ENCODE results near the gene LRCH3. TPM values are rescaled to one million over a fixed set of nuclear protein-coding genes. Genes with fewer than 3 reads are reported as not detected.
A peak's percentile ranks its signal among the peaks of the same experiment; 100 is the strongest.

Gene LRCH3
- total and polyA plus RNA-seq, 9 of the 15 experiments (the other 6 are each of a cell fraction or from before 2014, with no cell fraction given), result 4.6 to 75.3 (median 30.3) TPM

DNA sequence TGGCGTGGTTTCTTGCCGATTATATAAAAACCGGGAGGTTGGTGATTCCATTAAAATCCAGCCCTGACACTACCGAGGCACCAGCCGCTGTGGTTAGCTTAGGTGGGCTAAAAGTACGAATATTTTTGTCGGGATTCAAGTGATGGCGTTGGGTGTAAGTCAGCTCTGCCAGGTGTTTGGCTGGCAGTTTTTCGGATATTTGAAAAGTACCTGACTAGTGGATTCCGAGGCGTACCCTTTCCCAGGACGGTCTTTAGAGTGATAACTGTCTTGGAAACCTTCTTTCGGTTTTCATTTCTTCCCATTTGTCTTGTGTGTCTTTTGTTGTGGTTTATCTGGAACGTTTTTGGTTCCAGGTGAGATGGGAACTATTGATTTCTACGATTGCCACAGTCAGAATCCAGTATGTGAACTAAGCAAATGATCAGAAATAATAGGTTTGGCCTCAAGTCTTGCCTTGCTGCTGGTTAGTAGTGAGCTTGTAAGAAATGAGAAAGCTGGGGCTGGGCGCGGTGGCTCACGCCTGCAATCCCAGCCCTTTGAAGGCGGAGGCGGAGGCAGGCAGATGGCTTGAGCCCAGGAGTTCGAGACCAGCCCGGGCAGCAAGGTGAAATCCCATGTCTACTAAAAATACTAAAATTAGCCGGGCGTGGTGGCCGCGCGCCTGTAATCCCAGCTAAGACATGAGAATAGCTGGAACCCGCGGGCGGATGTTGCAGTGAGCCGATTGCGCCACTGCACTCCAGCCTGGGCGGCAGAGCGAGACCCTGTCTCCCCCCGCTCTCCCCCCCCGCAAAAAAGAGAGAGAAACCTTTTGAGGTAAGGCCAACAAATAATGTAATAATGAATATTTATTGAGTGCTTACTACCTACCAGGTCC, 40.0 kb upstream of the LRCH3 start (continued):
- TF ChIP-seq TAF1 (IDR thresholded peaks at IDR 0.05; ENCODE audit: control insufficient read depth, extremely low read depth, insufficient read depth, low read length, severe bottlenecking), result peak; percentile 25
- no peak for TF ChIP-seq E2F6 (IDR thresholded peaks at IDR 0.05; ENCODE audit: borderline replicate concordance in 1 of 2, extremely low read depth in 1 of 2, insufficient read depth in 1 of 2, insufficient read length in 1 of 2, low read depth in 1 of 2, low read length in 1 of 2, poor library complexity in 1 of 2, severe bottlenecking in 1 of 2)
- TF ChIP-seq TSHZ1 (CRISPR knock-in tag; IDR thresholded peaks at IDR 0.05), result no peak
- TF ChIP-seq BCOR (IDR thresholded peaks at IDR 0.05), result 0 out of 2 replicates have a peak, but pooled peaks have one; percentile 10
- TF ChIP-seq, protein P1, sequence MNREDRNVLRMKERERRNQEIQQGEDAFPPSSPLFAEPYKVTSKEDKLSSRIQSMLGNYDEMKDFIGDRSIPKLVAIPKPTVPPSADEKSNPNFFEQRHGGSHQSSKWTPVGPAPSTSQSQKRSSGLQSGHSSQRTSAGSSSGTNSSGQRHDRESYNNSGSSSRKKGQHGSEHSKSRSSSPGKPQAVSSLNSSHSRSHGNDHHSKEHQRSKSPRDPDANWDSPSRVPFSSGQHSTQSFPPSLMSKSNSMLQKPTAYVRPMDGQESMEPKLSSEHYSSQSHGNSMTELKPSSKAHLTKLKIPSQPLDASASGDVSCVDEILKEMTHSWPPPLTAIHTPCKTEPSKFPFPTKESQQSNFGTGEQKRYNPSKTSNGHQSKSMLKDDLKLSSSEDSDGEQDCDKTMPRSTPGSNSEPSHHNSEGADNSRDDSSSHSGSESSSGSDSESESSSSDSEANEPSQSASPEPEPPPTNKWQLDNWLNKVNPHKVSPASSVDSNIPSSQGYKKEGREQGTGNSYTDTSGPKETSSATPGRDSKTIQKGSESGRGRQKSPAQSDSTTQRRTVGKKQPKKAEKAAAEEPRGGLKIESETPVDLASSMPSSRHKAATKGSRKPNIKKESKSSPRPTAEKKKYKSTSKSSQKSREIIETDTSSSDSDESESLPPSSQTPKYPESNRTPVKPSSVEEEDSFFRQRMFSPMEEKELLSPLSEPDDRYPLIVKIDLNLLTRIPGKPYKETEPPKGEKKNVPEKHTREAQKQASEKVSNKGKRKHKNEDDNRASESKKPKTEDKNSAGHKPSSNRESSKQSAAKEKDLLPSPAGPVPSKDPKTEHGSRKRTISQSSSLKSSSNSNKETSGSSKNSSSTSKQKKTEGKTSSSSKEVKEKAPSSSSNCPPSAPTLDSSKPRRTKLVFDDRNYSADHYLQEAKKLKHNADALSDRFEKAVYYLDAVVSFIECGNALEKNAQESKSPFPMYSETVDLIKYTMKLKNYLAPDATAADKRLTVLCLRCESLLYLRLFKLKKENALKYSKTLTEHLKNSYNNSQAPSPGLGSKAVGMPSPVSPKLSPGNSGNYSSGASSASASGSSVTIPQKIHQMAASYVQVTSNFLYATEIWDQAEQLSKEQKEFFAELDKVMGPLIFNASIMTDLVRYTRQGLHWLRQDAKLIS (CRISPR knock-in tag; IDR thresholded peaks at IDR 0.05), result 0 out of 2 replicates have a peak, but pooled peaks have one; percentile 35
- TF ChIP-seq MXD1 (CRISPR knock-in tag; IDR thresholded peaks at IDR 0.05; ENCODE audit: borderline replicate concordance, poor library complexity, severe bottlenecking), result no peak
- 0 out of 2 replicates have a peak, but pooled peaks have one; percentile 7 for TF ChIP-seq ARID1B (IDR thresholded peaks at IDR 0.05)
- TF ChIP-seq KAT7 (CRISPR knock-in tag; IDR thresholded peaks at IDR 0.05; ENCODE audit: borderline replicate concordance), result 0 out of 2 replicates have a peak, but pooled peaks have one; percentile 44
- peak; percentile 43; the same call in 1 of the 2 replicates for TF ChIP-seq ETV1 (tag; conservative IDR thresholded peaks at IDR 0.05; ENCODE audit: low read depth)
- 0 out of 2 replicates have a peak, but pooled peaks have one; percentile 35 for TF ChIP-seq NBN (IDR thresholded peaks at IDR 0.05; ENCODE audit: low read depth)
- no peak for TF ChIP-seq ZNF830 (CRISPR knock-in tag; IDR thresholded peaks at IDR 0.05)
- TF ChIP-seq TGIF2 (CRISPR knock-in tag; IDR thresholded peaks at IDR 0.05), result no peak
- no peak for TF ChIP-seq PURB (CRISPR knock-in tag; IDR thresholded peaks at IDR 0.05; ENCODE audit: low read depth)
- TF ChIP-seq ZNF668 (CRISPR knock-in tag; IDR thresholded peaks at IDR 0.05), result no peak
